Right lobe of liver (tissue), 6 donors: ENCODE results near the gene EFCAB7. TPM values are rescaled to one million over a fixed set of nuclear protein-coding genes. Genes with fewer than 3 reads are reported as not detected.

Experiments used
- ATAC-seq, 4 donors: fragments of 200-7000 bp; cut with Tn5 transposase; one replicate each; pipeline ENCODE4 v1.9.1; 2020; ENCODE audit warnings: mild to moderate bottlenecking in 4 of 4, moderate library complexity in 4 of 4
- DNase-seq, 3 donors: peaks; one replicate each; pipeline ENCODE4 v3.0.0-alpha.2; 2020
- H3K27ac ChIP-seq, 3 donors: fragments of 200-600 bp; one replicate each; pipeline ENCODE4 v1.8.0; 2022
- H3K27me3 ChIP-seq, 2 donors: fragments of 200-600 bp; one replicate each; pipeline ENCODE4 v1.8.0; 2022
- H3K36me3 ChIP-seq, 4 donors: fragments of 200-600 bp; sonication (generic) in 1 of 4; one replicate each; pipeline versions ENCODE4 v1.5.1 to v1.8.0; 2017 to 2022; ENCODE audit warnings: control low read depth in 1 of 4
- H3K4me1 ChIP-seq, 4 donors: fragments of 200-600 bp; sonication (generic) in 1 of 4; one replicate each; pipeline versions ENCODE4 v1.5.1 to v1.8.0; 2017 to 2022; ENCODE audit warnings: control low read depth in 1 of 4
- H3K4me3 ChIP-seq, 3 donors: fragments of 200-600 bp; one replicate each; pipeline ENCODE4 v1.8.0; 2022
- H3K9me3 ChIP-seq, 4 donors: fragments of 200-600 bp; sonication (generic) in 1 of 4; one replicate each; pipeline versions ENCODE4 v1.5.1 to v1.8.0; 2017 to 2022; ENCODE audit warnings: control low read depth in 1 of 4
- CTCF ChIP-seq, 4 donors: fragments of 200-600 bp in 3 of 4; fragments of 450-650 bp in 1 of 4; IDR thresholded peaks; one replicate each; pipeline versions ENCODE4 v1.5.1 to v1.8.0; 2016 to 2022; ENCODE audit warnings: antibody characterized with exemption in 4 of 4, mild to moderate bottlenecking in 2 of 4
- POLR2A ChIP-seq: fragments of 450-650 bp; IDR thresholded peaks from one replicate; pipeline ENCODE4 v1.6.1; 2017; ENCODE audit warnings: antibody characterized with exemption, mild to moderate bottlenecking
- WGBS: methylation state at CpG from one replicate; pipeline ENCODE4 v1.1.6; 2018; ENCODE audit warnings: low coverage, low lambda C conversion rate; ENCODE audit not compliant: insufficient coverage; ENCODE audit errors: missing lambda C conversion rate; 5-methylcytosine and 5-hydroxymethylcytosine counted together
- intact Hi-C, 2 donors: fragments of 100-400 bp; cut with DNase I; formaldehyde crosslinking; loops; one replicate each; pipeline versions ENCODE4 v1.11.2 to v1.14.1; 2022
- total RNA-seq, 6 experiments: library from RNA; depleted of rRNA in 2 of 6; stranded (reverse); fragments of >200 nt in 2 of 6; fragmentation: NEBNext Ultra II Directional in 3 of 6; extraction: Animal tissue kit (Norgen Biotek cat#: 25700) in 3 of 6; gene quantifications; one replicate each; pipeline versions ENCODE4 v1.1.0 to v1.2.4, GENCODE V29; 2016 to 2023
- donor health status: DM: no; HTN: yes; CAD: no.
- donor health status: DM: no; HTN: no; CAD: no.
- donor health status: DM: no; HTN: no; CAD: no.
- donor health status: DM: no; HTN: yes; CAD: no.
- donor health status: DM: no; HTN: yes; CAD: no.

EFCAB7 gene
- total RNA-seq, 6 experiments from 2014 or later: 0.84 to 3.2 (median 2.3) TPM

DNA sequence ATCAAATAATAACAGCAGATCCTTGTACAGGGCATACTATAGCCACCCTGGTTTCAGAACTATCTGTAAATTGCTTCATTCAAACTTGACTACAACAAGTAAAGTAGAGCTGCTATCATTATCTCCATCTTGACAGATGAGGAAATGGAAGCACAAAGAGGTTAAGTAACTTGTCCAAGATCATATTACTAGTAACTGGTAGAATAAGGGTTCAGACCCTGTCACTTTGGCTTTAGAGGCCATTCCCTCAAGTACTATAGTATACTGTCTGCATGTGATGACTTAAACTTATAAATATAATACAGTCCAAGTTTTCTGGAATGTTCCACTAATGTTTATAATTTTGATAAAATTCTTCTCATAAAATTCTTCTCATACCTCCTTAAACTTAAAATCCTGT is 94.7 kb downstream of the EFCAB7 start:
- no peaks in the 10 kb centered on the region for H3K9me3 ChIP-seq
- H3K4me3 ChIP-seq: no peak overlapping the region
- intact Hi-C loops: loop anchor here in 1 of 2 donors (10.0 kb wide), 1 partner anchor 627 kb away; no protein-coding TSS in a partner anchor
- H3K27me3 ChIP-seq: no peaks in the 10 kb centered on the region
- H3K4me1 ChIP-seq: peaks cover 0 to 39% (median 5%) of the 10 kb centered on the region in 4 donors
- ATAC-seq: no peak
- DNase-seq: no peak
- no peaks in the 10 kb centered on the region for H3K36me3 ChIP-seq
- H3K27ac ChIP-seq: no peak overlapping the region
- TF ChIP-seq CTCF (IDR thresholded peaks at IDR 0.05) (no peak), POLR2A (no peak)

GRCh38 chr1:63619558-63619957 is 96.2 kb downstream of the EFCAB7 start:
- no peaks in the 10 kb centered on the region for H3K36me3 ChIP-seq
- no peaks in the 10 kb centered on the region for H3K9me3 ChIP-seq
- DNase-seq (no peak), ATAC-seq (no peak)
- no peak overlapping the region for H3K27ac ChIP-seq
- TF ChIP-seq CTCF (IDR thresholded peaks at IDR 0.05) (no peak), POLR2A (no peak)
- no peak overlapping the region for H3K4me3 ChIP-seq
- intact Hi-C loops: loop anchor here in 1 of 2 donors (10.0 kb wide), 1 partner anchor 625 kb away; no protein-coding TSS in a partner anchor
- 79% methylated on average over 4 of the region's 4 CpGs for WGBS
- H3K4me1 ChIP-seq: peaks cover 0 to 34% (median 4%) of the 10 kb centered on the region in 4 donors
- H3K27me3 ChIP-seq: no peaks in the 10 kb centered on the region

DNA sequence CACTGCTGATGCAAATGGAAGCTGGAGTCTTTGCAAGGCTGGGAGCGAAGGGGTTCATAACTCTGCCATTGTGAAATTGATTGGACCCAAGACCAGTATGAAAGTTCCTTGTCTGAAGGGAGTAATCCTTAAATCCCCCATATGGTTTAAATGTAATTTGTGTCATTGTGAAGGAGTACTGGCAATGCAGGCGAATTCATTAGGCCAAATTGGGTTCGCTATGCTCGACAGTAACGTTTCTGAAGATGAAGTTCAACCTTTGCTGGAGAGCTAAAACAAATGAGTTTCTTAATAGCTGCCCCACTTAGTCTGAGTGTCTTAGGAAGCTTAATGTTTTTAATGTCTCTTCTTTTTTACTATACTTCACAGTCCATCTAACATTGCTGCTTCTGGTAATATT is 97.3 kb downstream of the EFCAB7 start:
- 91% methylated on average over 5 of the region's 5 CpGs for WGBS
- Histone ChIP-seq H3K36me3 (no peaks in the 10 kb centered on the region), H3K9me3 (no peaks in the 10 kb centered on the region), H3K4me1 (peaks cover 0 to 39% (median 7%) of the 10 kb centered on the region in 4 donors), H3K27me3 (no peaks in the 10 kb centered on the region), H3K27ac (no peak overlapping the region), H3K4me3 (no peak overlapping the region)
- TF ChIP-seq CTCF (IDR thresholded peaks at IDR 0.05) (no peak), POLR2A (no peak)
- DNase-seq (no peak), ATAC-seq (no peak)
- intact Hi-C loops: no loop called here

- ATAC-seq (peak in 2 of 4 donors; percentile 43 to 55), DNase-seq (no peak)
- intact Hi-C loops: no loop called here
- WGBS: 35% methylated on average over 3 of the region's 3 CpGs
- Histone ChIP-seq H3K4me1 (peaks cover 0 to 41% (median 8%) of the 10 kb centered on the region in 4 donors), H3K27me3 (no peaks in the 10 kb centered on the region), H3K27ac (no peak overlapping the region), H3K9me3 (no peaks in the 10 kb centered on the region), H3K4me3 (no peak overlapping the region), H3K36me3 (no peaks in the 10 kb centered on the region)
- TF ChIP-seq CTCF (IDR thresholded peaks at IDR 0.05) (no peak), POLR2A (no peak)
Measured at GRCh38 chr1:63621075-63621474, 97.8 kb downstream of the EFCAB7 start.

DNA sequence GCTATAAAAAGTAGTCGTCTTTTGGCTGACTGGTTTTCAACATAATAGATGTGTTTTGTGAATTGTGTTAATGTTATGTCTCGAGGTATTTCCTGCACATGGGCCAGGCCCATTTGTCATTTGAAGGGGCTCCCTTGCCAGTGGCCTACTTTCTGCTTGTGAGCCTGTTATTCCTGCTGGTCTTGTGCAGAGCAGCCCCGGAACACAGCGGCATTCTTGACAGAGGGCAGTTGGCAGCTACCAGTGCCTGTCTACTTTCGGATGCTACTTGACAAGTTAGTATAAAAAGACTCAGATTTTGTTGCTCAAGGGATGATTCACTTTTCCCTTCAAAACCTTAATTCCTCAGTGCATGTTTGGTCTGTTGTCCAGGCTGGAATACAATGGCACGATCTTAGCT is 98.4 kb downstream of the EFCAB7 start:
- Histone ChIP-seq H3K9me3 (no peaks in the 10 kb centered on the region), H3K4me3 (no peak overlapping the region), H3K36me3 (no peaks in the 10 kb centered on the region), H3K4me1 (peaks cover 0 to 41% (median 8%) of the 10 kb centered on the region in 4 donors), H3K27ac (no peak overlapping the region), H3K27me3 (no peaks in the 10 kb centered on the region)
- 65% methylated on average over 4 of the region's 6 CpGs for WGBS
- no peak for TF ChIP-seq CTCF (IDR thresholded peaks at IDR 0.05)
- ATAC-seq (no peak), DNase-seq (no peak)
- intact Hi-C loops: no loop called here
